ENCODE measurements around the gene TCP11.

TCP11 gene

GRCh38 chr6:35174088-35174434 is 32.9 kb upstream of the TCP11 start:
- no peak overlapping the region for H3K4me3 ChIP-seq (replicated peaks; ENCODE audit: low read depth, low read length)
- DNase-seq (ENCODE audit: extremely low read depth, low read depth) = no peak
- TF ChIP-seq CTCF (IDR thresholded peaks at IDR 0.05; ENCODE audit: low read depth, low read length, missing control alignments) = no peak

GRCh38 chr6:35173427-35174087 is 32.4 kb upstream of the TCP11 start:
- no peak for TF ChIP-seq CTCF (IDR thresholded peaks at IDR 0.05; ENCODE audit: low read depth, low read length, missing control alignments)
- no peak overlapping the region for H3K4me3 ChIP-seq (replicated peaks; ENCODE audit: low read depth, low read length)
- DNase-seq (ENCODE audit: extremely low read depth, low read depth) = no peak

GRCh38 chr6:35173044-35173426 is 31.9 kb upstream of the TCP11 start:
- no peak for DNase-seq (ENCODE audit: extremely low read depth, low read depth)
- H3K4me3 ChIP-seq (replicated peaks; ENCODE audit: low read depth, low read length) = no peak overlapping the region
- TF ChIP-seq CTCF (IDR thresholded peaks at IDR 0.05; ENCODE audit: low read depth, low read length, missing control alignments) = no peak

GRCh38 chr6:35170891-35171290 is 29.8 kb upstream of the TCP11 start:
- no peak for DNase-seq (ENCODE audit: extremely low read depth, low read depth)
- no peak for TF ChIP-seq CTCF (IDR thresholded peaks at IDR 0.05; ENCODE audit: low read depth, low read length, missing control alignments)

GRCh38 chr6:35170166-35170565 is 29.0 kb upstream of the TCP11 start:
- TF ChIP-seq CTCF (IDR thresholded peaks at IDR 0.05; ENCODE audit: low read depth, low read length, missing control alignments) = no peak
- H3K4me3 ChIP-seq (replicated peaks; ENCODE audit: low read depth, low read length) = no peak overlapping the region
- no peak for DNase-seq (ENCODE audit: extremely low read depth, low read depth)

More at GRCh38 chr6:35170891-35171290, 29.8 kb upstream of the TCP11 start:
- H3K4me3 ChIP-seq (replicated peaks; ENCODE audit: low read depth, low read length) = no peak overlapping the region

- no peak for DNase-seq (ENCODE audit: extremely low read depth, low read depth)
- TF ChIP-seq CTCF (IDR thresholded peaks at IDR 0.05; ENCODE audit: low read depth, low read length, missing control alignments) = no peak
Observed at GRCh38 chr6:35168461-35168861, 27.3 kb upstream of the TCP11 start.

GRCh38 chr6:35167505-35167904 is 26.4 kb upstream of the TCP11 start:
- H3K4me3 ChIP-seq (replicated peaks; ENCODE audit: low read depth, low read length) = no peak overlapping the region
- no peak for DNase-seq (ENCODE audit: extremely low read depth, low read depth)
- TF ChIP-seq CTCF (IDR thresholded peaks at IDR 0.05; ENCODE audit: low read depth, low read length, missing control alignments) = no peak

More at GRCh38 chr6:35168461-35168861, 27.3 kb upstream of the TCP11 start:
- no peak overlapping the region for H3K4me3 ChIP-seq (replicated peaks; ENCODE audit: low read depth, low read length)
